GM21529 (cell line): Measurements from ENCODE around the gene BMAL2.

Experiments
- ATAC-seq: cut with Tn5 transposase; IDR thresholded peaks from one replicate; pipeline ENCODE4 v1.9.1; 2021; ENCODE audit not compliant: unreplicated experiment

The BMAL2 gene

GRCh38 chr12:27319409-27319808 is 13.2 kb upstream of the BMAL2 start:
- no peak for ATAC-seq

GRCh38 chr12:27319848-27320247 is 12.8 kb upstream of the BMAL2 start:
- no peak for ATAC-seq

GRCh38 chr12:27324530-27324929 is 8.1 kb upstream of the BMAL2 start:
- ATAC-seq, result no peak

GRCh38 chr12:27330846-27331245 is 1.8 kb upstream of the BMAL2 start:
- ATAC-seq, result no peak

DNA sequence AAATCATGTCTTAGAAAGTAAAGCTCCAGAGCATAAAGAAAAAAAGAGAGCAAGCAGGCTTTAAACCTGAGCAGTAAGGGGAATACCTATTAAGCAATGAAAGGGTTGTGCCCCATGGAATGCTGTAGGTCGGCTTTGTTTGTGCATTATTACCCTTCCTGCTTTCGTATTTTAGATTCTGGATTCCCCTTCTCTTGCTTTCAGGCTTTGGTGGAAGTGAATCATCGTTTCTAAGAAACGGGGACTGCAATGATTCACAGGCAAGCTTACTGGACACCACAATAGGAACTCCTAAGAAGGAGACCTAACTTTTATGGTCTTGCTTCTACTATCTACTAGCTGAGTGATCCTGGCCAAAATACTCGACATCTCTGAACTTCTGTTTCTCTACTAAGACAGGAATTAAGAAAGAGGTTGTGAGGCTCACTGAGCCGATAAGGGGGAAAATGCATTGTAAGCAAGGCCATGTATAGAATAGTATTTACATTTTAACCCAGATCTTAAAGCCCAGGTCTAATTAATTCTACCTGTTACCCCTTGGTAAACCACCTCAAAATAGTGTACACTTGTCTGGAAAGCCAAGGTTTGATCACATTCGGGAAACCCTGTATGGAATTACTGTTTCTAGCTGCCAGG is 1.2 kb upstream of the BMAL2 start:
- peak; percentile 49 for ATAC-seq

DNA sequence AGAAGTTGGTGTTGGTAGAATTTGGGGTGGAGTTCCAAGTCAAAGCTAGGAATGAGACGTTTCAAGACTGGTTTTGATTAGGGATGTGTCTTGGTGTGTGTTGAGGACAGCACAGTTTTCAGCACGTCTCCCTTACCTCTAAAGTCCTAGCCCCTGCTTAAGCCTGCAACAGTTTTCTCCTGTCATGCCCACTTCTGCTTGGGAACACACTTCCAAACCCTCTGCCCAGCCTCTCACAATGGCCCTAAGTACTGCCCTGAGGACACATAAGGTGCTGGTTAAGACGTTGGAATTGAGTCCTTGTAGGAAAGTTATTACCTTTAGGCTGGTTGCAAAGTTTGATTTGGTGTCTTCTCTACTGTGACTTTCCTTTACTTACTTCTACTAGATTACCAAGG is 710 bp upstream of the BMAL2 start:
- no peak for ATAC-seq

DNA sequence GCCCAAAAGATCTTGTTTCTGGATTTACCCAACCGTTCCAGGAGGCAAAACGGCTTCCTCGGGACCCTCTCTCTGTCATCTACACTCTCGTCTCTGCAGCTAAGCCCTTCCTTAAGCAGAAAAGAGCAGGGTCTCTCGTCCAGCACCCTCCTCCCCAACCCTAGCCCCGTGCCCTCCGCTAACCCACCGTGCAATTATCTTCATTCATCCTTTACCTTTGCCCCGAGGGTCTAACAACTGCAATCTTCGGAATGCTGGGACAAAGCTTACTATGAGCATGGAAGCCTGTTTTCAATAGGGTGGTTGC is 276 bp upstream of the BMAL2 start:
- ATAC-seq, result no peak

- peak; percentile 17 for ATAC-seq
These were observed 870 bp downstream of the BMAL2 start for GRCh38 chr12:27333403-27334009.

DNA sequence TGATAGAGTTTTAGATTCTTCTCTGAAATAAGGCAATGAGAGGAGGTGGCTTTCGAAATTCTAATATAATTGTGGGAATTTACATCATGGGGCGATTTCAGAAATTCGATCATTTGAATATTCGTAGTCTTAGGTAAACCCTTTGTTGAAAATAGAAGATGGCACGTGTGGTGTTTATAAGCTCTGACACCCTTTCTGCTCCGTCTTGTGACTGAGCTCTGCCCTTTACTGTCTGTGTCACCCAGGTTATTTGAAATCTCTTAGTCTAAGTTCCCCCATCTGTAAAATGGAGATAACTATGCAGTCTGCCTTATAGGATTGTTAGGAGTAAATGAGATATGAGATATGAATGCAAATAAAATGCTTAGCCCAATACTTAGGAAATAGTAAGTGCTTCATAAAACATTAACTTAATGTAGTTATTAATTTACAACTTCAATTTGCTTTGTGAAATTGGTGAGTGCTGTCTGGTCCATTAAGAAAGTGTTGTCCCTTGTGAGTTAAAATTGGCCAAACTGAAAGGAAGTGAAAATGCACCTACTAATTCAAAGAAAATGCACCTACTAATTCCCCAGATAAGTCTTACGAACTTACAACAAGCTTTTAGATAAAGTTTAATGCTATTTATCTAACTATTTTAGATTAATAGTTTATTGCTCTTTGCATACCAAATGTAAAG is 1.5 kb downstream of the BMAL2 start:
- peak; percentile 14 for ATAC-seq

GRCh38 chr12:27334721-27335082 is 2.1 kb downstream of the BMAL2 start:
- no peak for ATAC-seq

- no peak for ATAC-seq
These were observed 3.0 kb downstream of the BMAL2 start for GRCh38 chr12:27335364-27336281.

DNA sequence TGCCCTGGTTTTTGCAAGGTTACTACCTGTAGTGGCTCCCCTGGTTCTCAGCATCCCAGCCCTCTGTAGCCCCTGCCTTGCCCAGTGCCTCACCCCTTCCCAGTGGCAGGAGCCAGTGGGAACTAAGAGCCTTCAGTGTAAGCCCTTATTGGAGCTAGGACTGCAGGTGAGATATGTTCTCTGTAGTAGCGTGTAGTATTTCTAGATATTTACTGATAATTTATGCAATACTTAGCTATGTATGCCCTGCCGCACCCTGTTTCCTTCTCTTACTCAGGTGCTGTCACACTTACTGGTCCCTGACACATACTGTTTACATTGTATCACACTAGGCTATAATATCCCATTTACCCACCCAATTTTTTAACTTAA is 3.6 kb downstream of the BMAL2 start:
- ATAC-seq, result no peak

GRCh38 chr12:27337376-27337775 is 4.7 kb downstream of the BMAL2 start:
- no peak for ATAC-seq

DNA sequence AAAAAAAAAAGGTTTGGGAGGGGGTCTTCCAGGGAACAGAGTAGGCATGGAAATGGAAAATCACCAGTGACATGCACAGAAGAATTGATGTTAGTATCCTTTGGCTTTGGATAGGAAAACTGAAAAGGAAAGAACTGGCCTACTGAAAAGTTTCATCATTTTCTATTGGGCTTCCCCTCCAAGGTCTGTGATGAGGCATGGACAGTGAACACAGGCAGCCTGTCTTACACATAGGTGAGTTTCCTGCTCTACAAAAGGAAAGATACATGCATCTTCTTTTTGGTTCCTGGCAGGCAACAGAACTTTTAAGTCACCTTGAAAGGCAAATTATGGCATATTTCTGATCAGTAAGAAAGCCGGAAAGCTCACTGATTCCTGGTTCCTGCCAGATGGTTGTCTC is 5.8 kb downstream of the BMAL2 start:
- peak; percentile 34 for ATAC-seq

GRCh38 chr12:27340971-27341370 is 8.3 kb downstream of the BMAL2 start:
- ATAC-seq, result no peak

- no peak for ATAC-seq
These were observed 9.9 kb downstream of the BMAL2 start for GRCh38 chr12:27342536-27342935.

GRCh38 chr12:27343255-27344000 is 10.8 kb downstream of the BMAL2 start:
- no peak for ATAC-seq

DNA sequence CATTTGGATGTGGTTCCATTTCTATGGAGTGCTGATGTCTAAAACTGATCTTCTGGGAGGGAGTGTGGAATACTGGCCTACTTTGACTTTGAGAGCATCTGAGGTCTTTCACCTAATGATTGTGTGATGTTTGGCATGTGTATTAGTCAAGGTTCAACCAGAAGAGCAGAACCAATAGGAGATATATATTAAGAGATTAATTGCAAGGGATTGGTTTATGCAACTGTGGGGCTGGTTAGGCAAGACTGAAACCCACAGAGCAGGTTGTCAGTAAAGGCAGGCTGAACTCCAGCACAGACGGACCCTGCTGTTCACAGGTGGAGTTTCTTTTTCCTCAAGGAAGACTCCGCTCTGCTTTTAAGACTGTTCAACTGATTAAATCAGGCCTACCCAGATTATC is 11.6 kb downstream of the BMAL2 start:
- ATAC-seq, result no peak

DNA sequence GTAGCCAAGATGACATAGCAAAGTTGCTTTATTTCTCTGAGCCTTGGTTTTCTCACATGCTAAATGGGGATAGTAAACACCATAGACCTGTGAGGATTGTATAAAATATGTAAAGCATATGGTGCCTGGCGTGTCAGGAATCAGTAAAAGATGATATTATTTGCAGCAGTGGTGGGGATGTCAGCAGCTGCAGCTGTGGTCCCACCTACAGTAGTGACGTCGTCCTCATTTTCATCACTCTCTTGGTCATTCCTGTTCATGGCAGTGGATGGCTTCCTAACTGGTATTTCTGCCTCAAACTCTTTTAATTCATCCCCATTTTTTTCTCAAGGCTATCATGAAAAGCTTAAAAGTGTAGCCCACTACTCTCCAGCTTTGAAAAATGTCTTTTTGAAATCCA is 12.1 kb downstream of the BMAL2 start:
- ATAC-seq, result no peak

DNA sequence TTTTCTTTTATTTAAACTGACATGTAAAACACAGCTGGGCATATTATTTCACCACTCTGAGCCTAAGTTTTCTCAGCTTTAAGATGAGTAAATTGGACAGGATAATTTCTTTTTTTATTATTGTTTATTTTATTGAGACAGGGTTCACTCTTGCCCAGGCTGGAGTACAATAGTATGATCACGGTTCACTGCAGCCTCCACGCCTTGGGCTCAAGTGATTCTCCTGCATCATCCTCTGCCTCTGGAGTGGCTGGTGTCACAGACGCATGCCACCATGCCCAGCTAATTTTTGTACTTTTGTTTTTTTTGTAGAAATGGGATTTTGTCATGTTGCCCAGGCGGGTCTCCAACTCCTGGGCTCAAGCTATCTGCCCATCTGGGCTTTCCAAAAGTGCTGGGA is 12.7 kb downstream of the BMAL2 start:
- ATAC-seq, result no peak

DNA sequence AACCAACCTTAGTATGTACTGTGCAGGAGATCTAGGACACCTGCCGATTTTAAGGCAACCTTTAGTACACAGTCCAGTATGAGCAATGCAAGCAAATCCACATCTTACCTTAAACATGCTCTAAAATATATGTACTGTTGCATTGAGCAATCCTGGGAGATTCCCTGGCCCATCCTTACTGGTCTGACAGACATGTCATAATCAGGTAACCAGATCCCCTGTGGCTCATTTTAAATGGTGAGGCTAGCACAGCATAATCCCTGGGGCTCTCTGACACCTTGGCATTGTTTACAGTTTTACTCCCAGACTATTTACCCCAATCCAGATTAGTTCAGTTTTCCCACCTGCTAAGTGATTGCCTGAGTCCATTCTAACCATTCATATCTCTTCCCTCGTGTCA is 15.1 kb downstream of the BMAL2 start:
- no peak for ATAC-seq
